Measurements from ENCODE around the gene APBB2.

DNA sequence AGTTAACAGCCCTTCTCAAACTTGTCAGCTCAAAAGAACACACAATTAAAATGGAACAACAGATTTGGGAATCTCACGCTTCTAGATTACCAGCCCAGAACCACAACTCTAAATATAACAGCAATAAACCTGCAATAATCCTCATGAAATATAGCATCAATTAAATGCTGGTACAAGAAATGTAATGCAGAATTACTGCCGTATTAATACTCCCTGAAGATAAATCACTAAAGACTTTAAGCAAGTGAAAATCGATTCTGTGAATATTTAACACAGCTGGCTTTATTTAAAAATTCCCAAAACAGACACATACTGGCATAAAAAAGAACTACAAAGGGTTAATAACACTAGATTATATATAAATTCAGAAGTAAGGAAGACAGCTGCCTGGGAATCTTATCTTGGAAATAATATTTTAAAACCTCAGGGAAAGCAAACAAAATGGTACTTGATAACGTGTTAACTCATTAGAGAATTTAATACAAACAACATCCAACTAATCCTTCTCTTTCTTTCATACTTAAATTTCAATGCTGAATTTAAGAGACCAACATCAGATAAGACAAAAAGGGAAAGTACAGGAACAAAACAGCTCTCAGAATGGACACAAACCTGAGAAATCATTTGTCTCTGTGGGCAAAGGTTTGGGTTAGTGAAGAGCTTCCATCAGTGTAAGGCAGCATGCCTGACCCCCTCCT, 34.7 kb downstream of the APBB2 start:
- TF ChIP-seq CTCF (IDR thresholded peaks at IDR 0.05) (no peak), POLR2A (IDR thresholded peaks at IDR 0.05) (no peak)
